K562 (cell line): ENCODE results near the gene NFKB2. TPM values are rescaled to one million over a fixed set of nuclear protein-coding genes. Genes with fewer than 3 reads are reported as not detected.
A peak's percentile ranks its signal among the peaks of the same experiment; 100 is the strongest.

Experiments
- ATAC-seq: fragments of 200-7000 bp; cut with Tn5 transposase; 3 replicates; pipeline ENCODE4 v1.9.1; 2020; ENCODE audit warnings: moderate library complexity
- BruUV-seq: library from RNA; stranded (reverse); fragments of 400-500 nt; replicated peaks from 2 replicates; lab custom pipeline; 2021; lab: Mats Ljungman, UMichigan
- CTCF ChIA-PET: fragments of 300-600 bp; formaldehyde crosslinking; extraction: SDS; loops from one replicate; lab custom pipeline; 2021; ENCODE audit warnings: low intra/inter-chr PET ratio; lab: Yijun Ruan, JAX
- POLR2A ChIA-PET: fragments of 300-600, 350-650 bp; sonication (Branson Sonifier 250); formaldehyde crosslinking; extraction: SDS; loops from one replicate; lab custom pipeline; 2021; ENCODE audit warnings: antibody characterized with exemption, inconsistent platforms; lab: Yijun Ruan, JAX
- DNase-seq, 4 experiments: peaks; one replicate each; pipeline versions ENCODE4 v3.0.0 to v3.0.0-alpha.2; 2011 to 2018; ENCODE audit warnings: low spot score in 3 of 4, mixed read lengths in 3 of 4; ENCODE audit errors: extremely low read depth in 1 of 4
- FAIRE-seq: peaks from 2 replicates; lab custom pipeline; 2011; peaks lifted over from hg19 to GRCh38; lab: Jason Lieb, UNC
- H2AFZ ChIP-seq: 2 replicates; pipeline ENCODE4 v1.6.0; 2011; ENCODE audit warnings: low read depth, low read length, control low read depth, inconsistent platforms
- H3K27ac ChIP-seq: fragments of 200-600 bp; 3 replicates; pipeline ENCODE4 v1.8.0; 2011; ENCODE audit warnings: low read depth, mild to moderate bottlenecking, control low read depth, inconsistent platforms, low read length, moderate library complexity, mixed read lengths; ENCODE audit errors: extremely low read depth
- H3K27me3 ChIP-seq, 2 experiments: fragments of 300-600 bp in 1 of 2; 2 replicates in 1 of 2; 3 replicates in 1 of 2; pipeline versions ENCODE4 v1.6.0 to v1.8.0; 2011; ENCODE audit warnings: inconsistent platforms in 2 of 2, low read length in 2 of 2, mild to moderate bottlenecking in 1 of 2, mixed read lengths in 1 of 2, moderate library complexity in 1 of 2; ENCODE audit not compliant: control insufficient read depth in 2 of 2, insufficient read depth in 2 of 2
- H3K36me3 ChIP-seq: fragments of 300-600 bp; 3 replicates; pipeline ENCODE4 v1.8.0; 2011; ENCODE audit warnings: mild to moderate bottlenecking, low read length, inconsistent platforms; ENCODE audit not compliant: control insufficient read depth, insufficient read depth
- H3K4me1 ChIP-seq, 2 experiments: fragments of 200-600 bp in 1 of 2; replicated peaks in 1 of 2; 2 replicates in 1 of 2; 3 replicates in 1 of 2; pipeline versions ENCODE4 v1.5.1 to v1.8.0; 2011; ENCODE audit warnings: inconsistent platforms in 2 of 2, low read length in 2 of 2, mild to moderate bottlenecking in 1 of 2, mixed read lengths in 1 of 2, moderate library complexity in 1 of 2; ENCODE audit not compliant: control insufficient read depth in 2 of 2, insufficient read depth in 2 of 2
- H3K4me2 ChIP-seq: 2 replicates; pipeline ENCODE4 v1.6.1; 2011; ENCODE audit warnings: low read length, control low read depth, inconsistent platforms, mixed read lengths; ENCODE audit not compliant: insufficient read depth
- H3K4me3 ChIP-seq: fragments of 200-600 bp; sonication (generic), shearing (Covaris generic); 2 replicates; pipeline ENCODE4 v1.5.1; 2016; ENCODE audit warnings: control low read depth, inconsistent platforms
- H3K79me2 ChIP-seq: fragments of 200-600 bp; 3 replicates; pipeline ENCODE4 v1.8.0; 2011; ENCODE audit warnings: low read length, inconsistent platforms; ENCODE audit not compliant: control insufficient read depth, insufficient read depth
- H3K9ac ChIP-seq, 2 experiments: 2 replicates each; pipeline versions ENCODE4 v1.6.0 to v1.6.1; 2011; ENCODE audit warnings: low read depth in 2 of 2, low read length in 2 of 2, control low read depth in 1 of 2, inconsistent platforms in 1 of 2, mild to moderate bottlenecking in 1 of 2, mixed read lengths in 1 of 2; ENCODE audit not compliant: insufficient read depth in 1 of 2
- H3K9me1 ChIP-seq: one replicate; pipeline ENCODE4 v1.6.0; 2011; ENCODE audit warnings: inconsistent platforms, mild to moderate bottlenecking, low read length, moderate library complexity; ENCODE audit not compliant: control insufficient read depth, insufficient read depth
- H3K9me3 ChIP-seq: replicated peaks from 2 replicates; pipeline ENCODE4 v1.5.1; 2011; ENCODE audit warnings: low read depth, low read length, inconsistent platforms; ENCODE audit not compliant: control insufficient read depth, insufficient read depth
- H4K20me1 ChIP-seq: replicated peaks from 2 replicates; pipeline ENCODE4 v1.6.1; 2011; ENCODE audit warnings: low read length, inconsistent platforms, mixed read lengths; ENCODE audit not compliant: control insufficient read depth, insufficient read depth
- BMI1 ChIP-seq: fragments of 150-350 bp; IDR thresholded peaks from 2 replicates; pipeline ENCODE4 v1.6.1; 2014; ENCODE audit warnings: low read length
- CSDE1 ChIP-seq, 2 experiments: fragments of 450-650 bp; IDR thresholded peaks; 2 replicates each; pipeline ENCODE4 v1.6.1; 2016; ENCODE audit warnings: mild to moderate bottlenecking in 1 of 2
- HSF4 ChIP-seq: fragments of 250-450 bp; sonication (Bioruptor Pico); IDR thresholded peaks from 2 replicates; pipeline ENCODE4 v2.1.2; 2022; ENCODE audit warnings: mild to moderate bottlenecking, moderate library complexity, borderline replicate concordance
- KDM1A ChIP-seq, 2 experiments: fragments of 450-650 bp; IDR thresholded peaks; 2 replicates each; pipeline ENCODE4 v1.6.1; 2016; ENCODE audit warnings: mild to moderate bottlenecking in 2 of 2
- RFX1 ChIP-seq: fragments of 450-650 bp; IDR thresholded peaks from 2 replicates; pipeline ENCODE4 v1.6.1; 2016; ENCODE audit warnings: mild to moderate bottlenecking, moderate library complexity
- WGBS: fragments of 100-300 bp; shearing (Covaris generic); methylation state at CpG from one replicate; pipeline ENCODE4 v1.1.6; 2016; ENCODE audit warnings: low coverage, mixed read lengths; ENCODE audit not compliant: insufficient coverage; ENCODE audit errors: missing lambda C conversion rate; 5-methylcytosine and 5-hydroxymethylcytosine counted together
- in situ Hi-C: fragments of 300-500 bp; cut with MboI; formaldehyde crosslinking; loops from 4 replicates; pipeline ENCODE4 v1.15.0; 2018; ENCODE audit warnings: inconsistent platforms, mixed read lengths
- intact Hi-C: fragments of 100-400 bp; cut with micrococcal nuclease; formaldehyde crosslinking; loops from 2 replicates; pipeline ENCODE4 v1.14.2; 2022
- polyA plus RNA-seq, 8 experiments: library from polyadenylated mRNA; depleted of rRNA in 4 of 8; stranded (reverse) in 5 of 8; unstranded in 3 of 8; fragments of >200 nt; fragmentation: Nextera tagmentation in 2 of 8; fragmentation: Illumina TruSeq in 1 of 8; extraction: Ambion mirVana in 2 of 8; extraction: Trizol in 1 of 8; gene quantifications; 2 replicates each; pipeline versions ENCODE4 v1.2.1 to v1.2.3, GENCODE V29; 2011 to 2014; ENCODE audit warnings: inconsistent platforms in 1 of 8, missing spikeins in 1 of 8
- total RNA-seq, 7 experiments: library from RNA; depleted of rRNA in 6 of 7; stranded (reverse); fragments of >200 nt in 6 of 7; fragmentation: Illumina TruSeq in 2 of 7; extraction: Trizol in 2 of 7; gene quantifications; 2 replicates each; pipeline versions ENCODE4 v1.2.1 to v1.2.3, GENCODE V29; 2011 to 2021; ENCODE audit warnings: low replicate concordance in 1 of 7

Gene NFKB2
- total and polyA plus RNA-seq, 9 of the 15 experiments (the other 6 are each of a cell fraction or from before 2014, with no cell fraction given) = 0.07 to 20.3 (median 7.9) TPM

- BruUV-seq = no TSS peak
- Histone ChIP-seq H3K27me3 (peaks cover 10 to 44% of the 10 kb centered on the region in 2 experiments; a peak in 3 of 5 replicates), H4K20me1 (no peaks in the 10 kb centered on the region), H3K27ac (no peak overlapping the region), H3K79me2 (no peaks in the 10 kb centered on the region), H3K36me3 (no peaks in the 10 kb centered on the region), H3K4me1 (peaks cover 0 to 35% of the 10 kb centered on the region in 2 experiments; a peak in 3 of 5 replicates), H3K4me2 (no peak overlapping the region), H3K4me3 (no peak overlapping the region), H2AFZ (no peak overlapping the region), H3K9me1 (no peaks in the 10 kb centered on the region), H3K9ac (no peak overlapping the region), H3K9me3 (no peaks in the 10 kb centered on the region)
- intact Hi-C loops = no loop called here
- in situ Hi-C loops = no loop called here
- POLR2A ChIA-PET = interaction anchor here (0.8 to 1.4 kb wide), 3 partner anchors 9 to 13 kb away, joined by 3 read pairs; no protein-coding TSS in a partner anchor
- TF ChIP-seq CSDE1 (IDR thresholded peaks at IDR 0.05) (peak in 1 of 2 experiments; percentile 81; a peak in 2 of 4 replicates), KDM1A (IDR thresholded peaks at IDR 0.05) (peak in 1 of 2 experiments; percentile 9; a peak in 1 of 4 replicates), BMI1 (peak; percentile 60; the same call in 1 of the 2 replicates), RFX1 (peak; percentile 95), HSF4 (no peak)
- CTCF ChIA-PET = interaction anchor here (0.7 kb wide), 1 partner anchor 63 kb away, joined by 3 read pairs; no protein-coding TSS in a partner anchor
- DNase-seq = peak in 3 of 4 experiments; percentile 35 to 50 (median 45)
- ATAC-seq = peak; percentile 30; the same call in 1 of the 3 replicates
- no peak for FAIRE-seq
- WGBS = 0% methylated on average over 3 of the region's 5 CpGs
Observed at GRCh38 chr10:102413053-102413705, 17.7 kb downstream of the NFKB2 start.
